ENCODE measurements around the gene ETV6. TPM values are rescaled to one million over a fixed set of nuclear protein-coding genes. Genes with fewer than 3 reads are reported as not detected.
A peak's percentile ranks its signal among the peaks of the same experiment; 100 is the strongest.

The ETV6 gene
- total and polyA plus RNA-seq, 2 experiments from 2014 or later = 9.1 to 11.9 TPM

GRCh38 chr12:11879306-11879705 is 229.8 kb downstream of the ETV6 start:
- Histone ChIP-seq H3K4me3 (no peak overlapping the region), H3K27me3 (no peaks in the 10 kb centered on the region), H3K27ac (no peak overlapping the region), H3K36me3 (no peaks in the 10 kb centered on the region), H3K9me3 (ENCODE audit: low read depth) (no peaks in the 10 kb centered on the region), H3K4me1 (ENCODE audit: low read depth) (no peaks in the 10 kb centered on the region)
- peak in 1 of 2 donors; percentile 61 for DNase-seq (ENCODE audit: low read depth in 1 of 2, low spot score in 1 of 2)
- no peak for TF ChIP-seq CTCF (IDR thresholded peaks at IDR 0.05; ENCODE audit: low read depth, low read length)

GRCh38 chr12:11880381-11880780 is 230.9 kb downstream of the ETV6 start:
- Histone ChIP-seq H3K4me1 (ENCODE audit: low read depth) (no peaks in the 10 kb centered on the region), H3K27me3 (no peaks in the 10 kb centered on the region), H3K27ac (no peak overlapping the region), H3K4me3 (no peak overlapping the region), H3K9me3 (ENCODE audit: low read depth) (no peaks in the 10 kb centered on the region), H3K36me3 (no peaks in the 10 kb centered on the region)
- TF ChIP-seq CTCF (IDR thresholded peaks at IDR 0.05; ENCODE audit: low read depth, low read length) = no peak
- DNase-seq (ENCODE audit: low read depth in 1 of 2, low spot score in 1 of 2) = no peak

GRCh38 chr12:11881835-11882234 is 232.4 kb downstream of the ETV6 start:
- Histone ChIP-seq H3K9me3 (ENCODE audit: low read depth) (no peaks in the 10 kb centered on the region), H3K4me1 (ENCODE audit: low read depth) (no peaks in the 10 kb centered on the region), H3K36me3 (peaks cover 8% of the 10 kb centered on the region), H3K4me3 (no peak overlapping the region), H3K27ac (no peak overlapping the region), H3K27me3 (no peaks in the 10 kb centered on the region)
- TF ChIP-seq CTCF (IDR thresholded peaks at IDR 0.05; ENCODE audit: low read depth, low read length) = no peak
- no peak for DNase-seq (ENCODE audit: low read depth in 1 of 2, low spot score in 1 of 2)

GRCh38 chr12:11882301-11883019 is 233.0 kb downstream of the ETV6 start:
- Histone ChIP-seq H3K27ac (no peak overlapping the region), H3K4me3 (no peak overlapping the region), H3K4me1 (ENCODE audit: low read depth) (no peaks in the 10 kb centered on the region), H3K36me3 (peaks cover 8% of the 10 kb centered on the region), H3K27me3 (no peaks in the 10 kb centered on the region), H3K9me3 (ENCODE audit: low read depth) (no peaks in the 10 kb centered on the region)
- TF ChIP-seq CTCF (IDR thresholded peaks at IDR 0.05; ENCODE audit: low read depth, low read length) = no peak
- DNase-seq (ENCODE audit: low read depth in 1 of 2, low spot score in 1 of 2) = no peak

- H3K36me3 ChIP-seq = peaks cover 8% of the 10 kb centered on the region
- no peak for DNase-seq (ENCODE audit: low read depth in 1 of 2, low spot score in 1 of 2)
- no peaks in the 10 kb centered on the region for H3K9me3 ChIP-seq (ENCODE audit: low read depth)
- H3K27me3 ChIP-seq = no peaks in the 10 kb centered on the region
- TF ChIP-seq CTCF (IDR thresholded peaks at IDR 0.05; ENCODE audit: low read depth, low read length) = no peak
- H3K4me1 ChIP-seq (ENCODE audit: low read depth) = no peaks in the 10 kb centered on the region
- H3K27ac ChIP-seq = no peak overlapping the region
- H3K4me3 ChIP-seq = no peak overlapping the region
These were observed 234.6 kb downstream of the ETV6 start for GRCh38 chr12:11884116-11884515.

All from cardiac muscle cell (in vitro differentiated cells and primary cell).